ENCODE measurements around the gene MBTPS1. TPM values are rescaled to one million over a fixed set of nuclear protein-coding genes. Genes with fewer than 3 reads are reported as not detected.

Gene MBTPS1
- total and polyA plus RNA-seq, 2 donors from 2014 or later: 45.5 to 91.7 TPM

GRCh38 chr16:84014570-84015327 is 102.0 kb downstream of the MBTPS1 start:
- H3K4me1 ChIP-seq (ENCODE audit: control insufficient read depth in 2 of 3, insufficient read depth in 2 of 3, low read depth in 1 of 3, low read length in 3 of 3): no peaks in the 10 kb centered on the region
- no peak overlapping the region for H3K9ac ChIP-seq (ENCODE audit: low read length in 3 of 3)
- no peaks in the 10 kb centered on the region for H3K27me3 ChIP-seq (ENCODE audit: control insufficient read depth, insufficient read depth, low read length)
- DNase-seq: no peak
- no peak overlapping the region for H3K27ac ChIP-seq (ENCODE audit: low read depth in 2 of 2, low read length in 2 of 2)
- intact Hi-C loops (cut with DNase I): no loop called here
- no peaks in the 10 kb centered on the region for H3K36me3 ChIP-seq (ENCODE audit: control insufficient read depth in 2 of 3, insufficient read depth in 3 of 3, low read length in 3 of 3)
- no peak for FAIRE-seq
- no peak overlapping the region for H3K4me3 ChIP-seq (ENCODE audit: low read length in 3 of 3)
- TF ChIP-seq CTCF (IDR thresholded peaks at IDR 0.05; ENCODE audit: borderline replicate concordance, extremely low read depth, insufficient read depth): no peak
- H3K9me3 ChIP-seq (ENCODE audit: control insufficient read depth in 2 of 3, insufficient read depth in 1 of 3, low read length in 3 of 3): no peaks in the 10 kb centered on the region

- H3K36me3 ChIP-seq (ENCODE audit: control insufficient read depth in 2 of 3, insufficient read depth in 3 of 3, low read length in 3 of 3): no peaks in the 10 kb centered on the region
- H3K4me1 ChIP-seq (ENCODE audit: control insufficient read depth in 2 of 3, insufficient read depth in 2 of 3, low read depth in 1 of 3, low read length in 3 of 3): no peaks in the 10 kb centered on the region
- intact Hi-C loops (cut with DNase I): no loop called here
- H3K4me3 ChIP-seq (ENCODE audit: low read length in 3 of 3): no peak overlapping the region
- H3K27me3 ChIP-seq (ENCODE audit: control insufficient read depth, insufficient read depth, low read length): no peaks in the 10 kb centered on the region
- no peak for TF ChIP-seq CTCF (IDR thresholded peaks at IDR 0.05; ENCODE audit: borderline replicate concordance, extremely low read depth, insufficient read depth)
- DNase-seq: peak; percentile 79 to 92 (median 81)
- no peak for FAIRE-seq
- H3K9me3 ChIP-seq (ENCODE audit: control insufficient read depth in 2 of 3, insufficient read depth in 1 of 3, low read length in 3 of 3): no peaks in the 10 kb centered on the region
- H3K27ac ChIP-seq (ENCODE audit: low read depth in 2 of 2, low read length in 2 of 2): no peak overlapping the region
- no peak overlapping the region for H3K9ac ChIP-seq (ENCODE audit: low read length in 3 of 3)
Measured at GRCh38 chr16:84013787-84014569, 102.8 kb downstream of the MBTPS1 start.

- FAIRE-seq (no peak), DNase-seq (no peak)
- no peak overlapping the region for H3K4me3 ChIP-seq (ENCODE audit: low read length in 3 of 3)
Measured at GRCh38 chr16:84009282-84009681, 107.5 kb downstream of the MBTPS1 start.

More at GRCh38 chr16:84009282-84009681, 107.5 kb downstream of the MBTPS1 start:
- intact Hi-C loops (cut with DNase I): no loop called here
- H3K36me3 ChIP-seq (ENCODE audit: control insufficient read depth in 2 of 3, insufficient read depth in 3 of 3, low read length in 3 of 3): no peaks in the 10 kb centered on the region
- H3K4me1 ChIP-seq (ENCODE audit: control insufficient read depth in 2 of 3, insufficient read depth in 2 of 3, low read depth in 1 of 3, low read length in 3 of 3): no peaks in the 10 kb centered on the region
- H3K27ac ChIP-seq (ENCODE audit: low read depth in 2 of 2, low read length in 2 of 2): no peak overlapping the region
- no peak overlapping the region for H3K9ac ChIP-seq (ENCODE audit: low read length in 3 of 3)
- no peaks in the 10 kb centered on the region for H3K9me3 ChIP-seq (ENCODE audit: control insufficient read depth in 2 of 3, insufficient read depth in 1 of 3, low read length in 3 of 3)
- H3K27me3 ChIP-seq (ENCODE audit: control insufficient read depth, insufficient read depth, low read length): no peaks in the 10 kb centered on the region
- TF ChIP-seq CTCF (IDR thresholded peaks at IDR 0.05; ENCODE audit: borderline replicate concordance, extremely low read depth, insufficient read depth): no peak

Data from kidney (tissue), 14 donors.